GM18526 (cell line): ENCODE results near the gene RAB25.

Experiments used
- POLR2A ChIP-seq: IDR thresholded peaks from 3 replicates; pipeline ENCODE4 v1.6.1; 2011; ENCODE audit not compliant: insufficient read length; ENCODE audit errors: extremely low read depth

The RAB25 gene

DNA sequence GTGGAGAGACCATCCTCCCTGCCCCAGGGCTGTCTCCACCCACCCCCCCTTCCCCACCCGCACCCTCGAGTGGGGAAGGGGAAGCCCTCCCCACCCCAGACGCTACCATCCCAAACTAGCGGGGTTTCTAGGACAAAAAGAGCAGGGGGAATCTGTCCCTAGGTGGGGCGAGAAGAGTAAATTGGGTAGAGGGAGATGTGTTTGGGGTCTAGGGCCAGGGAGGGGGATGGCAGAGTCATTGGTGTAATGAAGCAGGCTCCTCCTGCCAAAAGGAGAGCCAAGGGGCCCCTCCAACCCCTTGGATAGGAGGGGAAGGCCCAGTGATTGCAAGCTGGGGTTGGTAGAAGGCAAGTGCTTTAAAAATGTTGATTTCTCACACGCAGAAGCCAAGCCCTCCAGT lies 11.3 kb downstream of the RAB25 start:
- no peak for TF ChIP-seq POLR2A

DNA sequence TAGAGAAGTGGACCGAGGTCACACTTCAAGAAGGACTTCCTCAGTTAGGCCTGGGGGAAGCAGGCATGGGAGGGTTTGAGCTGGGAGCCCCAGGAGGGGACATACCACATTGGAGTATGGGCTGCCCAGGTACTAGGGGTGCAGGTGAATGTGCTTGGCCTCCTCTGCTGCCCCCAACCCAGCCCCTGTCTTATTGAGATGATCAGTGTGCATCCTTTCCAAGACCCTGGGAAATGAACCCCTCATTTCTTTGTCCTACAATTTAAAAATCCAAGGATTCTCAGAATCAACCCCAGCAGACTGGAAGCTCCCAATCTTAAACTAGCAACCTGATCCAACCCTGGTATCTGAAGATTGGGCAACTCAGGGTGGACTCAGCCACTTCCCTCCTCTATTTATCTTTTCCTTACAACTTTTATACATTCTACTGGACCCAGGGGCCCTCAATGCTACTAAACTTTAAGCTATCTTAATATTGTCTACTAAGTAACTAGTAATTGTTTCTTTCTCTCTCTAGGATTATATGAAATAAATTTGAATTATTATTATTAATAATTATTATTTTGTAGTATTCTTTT lies 12.2 kb downstream of the RAB25 start:
- TF ChIP-seq POLR2A: no peak

DNA sequence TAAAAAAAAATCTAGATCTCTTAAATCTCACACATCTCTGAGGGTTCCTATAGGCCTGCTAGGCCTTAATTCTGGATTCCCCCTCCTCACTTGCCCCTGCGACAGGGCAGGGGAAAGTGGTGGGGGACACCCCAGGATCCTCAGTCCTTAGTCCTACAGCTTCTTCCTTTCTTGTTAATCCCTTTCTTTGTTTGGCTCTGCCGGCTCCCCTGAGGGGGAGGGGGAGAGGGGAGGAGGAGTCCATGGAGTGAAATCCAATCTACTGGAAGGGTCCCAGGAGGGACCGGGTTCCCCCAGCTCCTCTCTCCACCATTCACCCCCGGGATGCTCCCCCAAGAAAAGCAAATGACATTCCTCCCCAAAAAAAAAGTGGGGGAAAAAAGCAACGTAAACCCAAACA lies 12.8 kb downstream of the RAB25 start:
- TF ChIP-seq POLR2A: no peak

DNA sequence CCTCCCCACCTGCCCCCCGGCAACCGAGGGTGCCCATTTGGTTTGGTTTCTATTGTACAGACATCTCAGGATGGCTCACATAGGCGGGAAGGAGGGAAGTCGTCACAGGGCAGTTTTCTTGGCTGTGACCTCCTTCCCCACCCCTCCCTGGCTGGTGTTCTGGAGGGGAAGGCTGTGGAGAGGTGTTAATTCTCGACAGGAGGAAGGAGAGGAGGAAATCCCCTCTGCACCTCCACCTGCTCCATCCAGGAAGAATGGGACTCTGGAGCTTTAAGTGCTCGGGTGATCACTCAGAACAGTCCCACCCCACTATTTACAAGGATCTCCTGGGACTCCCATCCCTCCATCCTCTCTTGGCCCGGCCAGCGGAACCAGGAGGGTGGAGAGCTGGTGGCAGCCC lies 13.7 kb downstream of the RAB25 start:
- no peak for TF ChIP-seq POLR2A

DNA sequence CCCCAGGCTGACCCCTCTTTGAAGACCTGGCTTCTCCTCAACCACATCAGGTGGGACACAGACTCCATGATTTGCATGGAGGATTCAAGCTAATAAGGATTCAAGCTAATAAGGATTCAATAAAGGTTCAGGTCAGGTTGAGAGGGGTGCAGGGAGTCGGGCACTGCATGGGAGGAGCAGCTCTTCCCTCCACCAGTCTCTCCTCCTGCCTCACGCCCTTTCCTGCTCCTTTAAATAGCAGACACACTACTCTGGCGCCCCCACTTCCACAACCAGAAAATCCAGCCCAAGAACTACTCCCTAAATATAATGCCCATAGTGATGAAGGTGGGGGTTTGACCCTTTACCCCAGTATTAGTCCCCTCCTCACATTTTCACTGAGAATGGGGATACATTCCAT lies 14.2 kb downstream of the RAB25 start:
- no peak for TF ChIP-seq POLR2A

DNA sequence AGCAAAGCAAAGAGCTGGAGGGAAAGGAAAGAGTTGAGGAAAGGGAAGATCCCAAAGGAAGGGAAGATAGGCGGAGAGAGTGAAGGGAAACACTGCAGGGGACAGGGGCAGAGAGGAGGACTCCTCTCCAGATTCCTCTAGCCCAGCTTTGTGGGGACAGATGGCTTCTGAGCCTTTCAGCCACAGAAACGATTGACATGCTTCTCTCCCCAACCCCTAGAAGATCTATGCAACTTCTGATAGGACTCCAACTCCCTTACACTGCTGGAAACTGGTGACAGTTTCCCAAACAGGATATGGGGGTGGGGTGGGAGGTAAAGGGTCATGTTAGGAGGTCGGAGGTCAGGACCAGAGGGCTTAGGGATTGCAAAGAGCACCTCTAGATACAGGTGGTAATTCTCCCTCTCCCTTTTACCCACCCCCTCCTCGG lies 14.8 kb downstream of the RAB25 start:
- no peak for TF ChIP-seq POLR2A

DNA sequence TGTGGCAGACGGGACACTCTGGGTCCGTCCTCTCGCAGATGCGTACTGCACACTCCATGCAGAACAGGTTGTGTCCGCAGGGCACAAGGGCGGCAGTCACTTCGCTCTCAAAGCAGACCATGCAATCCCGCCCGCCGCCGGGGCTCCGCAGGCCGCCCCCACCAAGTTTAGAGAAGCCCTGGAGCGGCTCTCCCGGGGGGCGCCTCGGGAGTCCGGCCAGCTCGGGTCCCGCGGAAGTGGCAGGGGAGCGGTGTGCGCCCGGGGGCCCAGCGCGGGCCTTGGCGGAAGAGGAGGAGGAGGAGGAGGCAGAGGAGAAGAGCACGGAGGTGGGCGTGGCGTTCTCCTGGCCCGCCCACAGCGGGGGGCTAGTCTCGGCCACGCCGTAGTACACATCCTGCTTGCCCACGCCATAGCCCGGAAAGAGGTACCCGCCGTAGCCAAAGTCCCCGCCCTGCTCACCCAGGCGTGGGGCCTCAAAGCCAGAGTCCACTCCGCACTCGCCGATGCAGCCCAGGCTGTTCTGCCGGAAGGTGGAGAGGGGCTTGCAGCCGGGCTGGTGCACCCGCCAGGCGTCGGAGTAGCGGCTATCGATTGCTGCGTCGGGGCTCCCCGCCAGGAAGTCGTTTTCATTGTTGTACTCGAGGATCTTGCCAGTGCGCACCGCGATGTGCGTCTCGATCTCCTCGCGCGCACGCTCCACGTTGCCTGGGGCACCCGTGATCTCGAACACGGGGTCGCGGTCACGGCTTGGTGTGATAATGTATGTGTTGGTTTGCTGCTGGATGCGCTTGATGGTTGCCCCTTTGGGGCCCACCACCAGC lies 15.9 kb downstream of the RAB25 start:
- TF ChIP-seq POLR2A: peak; percentile 46

DNA sequence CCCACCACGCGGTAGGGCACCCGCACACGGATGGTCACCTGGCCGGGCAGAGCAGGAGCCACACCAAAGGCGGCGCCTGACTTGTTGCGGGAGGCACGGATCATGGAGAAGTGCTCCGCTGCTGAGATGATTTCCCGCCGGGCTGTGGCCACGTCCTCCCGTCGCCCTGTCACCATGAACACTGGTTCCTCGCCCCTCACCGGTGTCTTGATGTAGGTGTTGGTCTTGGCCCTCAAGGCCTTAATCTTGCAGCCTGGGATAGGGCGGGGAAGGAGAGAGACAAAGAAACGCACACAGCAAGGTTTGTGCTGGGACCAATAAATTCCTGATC lies 16.4 kb downstream of the RAB25 start:
- no peak for TF ChIP-seq POLR2A

DNA sequence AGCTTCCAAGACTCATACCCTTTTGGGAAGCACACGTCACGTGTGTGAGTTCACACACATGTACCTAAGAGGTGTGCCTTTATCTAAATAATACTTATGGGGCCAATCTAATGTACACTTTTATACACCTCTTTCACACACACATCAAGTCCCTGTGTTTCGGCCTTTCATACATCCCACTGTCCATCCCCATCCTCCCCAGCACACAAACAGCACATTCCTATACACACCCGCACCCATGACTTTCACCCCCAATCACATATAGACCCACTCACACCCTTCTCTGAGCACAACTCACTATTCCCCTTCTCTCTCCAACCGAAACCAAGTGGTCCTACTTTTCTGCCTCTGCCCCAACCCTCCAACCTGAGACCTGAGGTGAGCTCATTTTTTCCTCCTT lies 17.8 kb downstream of the RAB25 start:
- TF ChIP-seq POLR2A: no peak

DNA sequence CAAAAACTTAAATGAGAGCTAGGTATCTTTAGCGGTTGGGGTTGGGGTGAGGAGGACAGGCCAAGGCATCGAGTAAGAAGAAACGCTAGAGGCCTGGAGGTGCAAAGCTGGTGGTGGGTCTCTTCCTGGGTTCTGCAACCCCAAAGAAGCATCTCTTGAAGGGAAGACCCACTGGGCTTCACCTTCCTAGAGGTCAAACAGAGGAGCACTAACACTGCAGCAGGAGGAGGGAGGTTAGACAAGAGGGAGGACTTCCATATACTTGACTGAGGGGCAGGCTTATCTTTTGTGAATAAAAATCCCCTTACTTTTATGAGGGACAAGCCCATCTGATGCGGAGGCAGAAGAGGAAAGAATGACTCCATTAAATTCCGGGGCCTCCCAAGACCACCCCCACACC lies 18.8 kb downstream of the RAB25 start:
- no peak for TF ChIP-seq POLR2A

DNA sequence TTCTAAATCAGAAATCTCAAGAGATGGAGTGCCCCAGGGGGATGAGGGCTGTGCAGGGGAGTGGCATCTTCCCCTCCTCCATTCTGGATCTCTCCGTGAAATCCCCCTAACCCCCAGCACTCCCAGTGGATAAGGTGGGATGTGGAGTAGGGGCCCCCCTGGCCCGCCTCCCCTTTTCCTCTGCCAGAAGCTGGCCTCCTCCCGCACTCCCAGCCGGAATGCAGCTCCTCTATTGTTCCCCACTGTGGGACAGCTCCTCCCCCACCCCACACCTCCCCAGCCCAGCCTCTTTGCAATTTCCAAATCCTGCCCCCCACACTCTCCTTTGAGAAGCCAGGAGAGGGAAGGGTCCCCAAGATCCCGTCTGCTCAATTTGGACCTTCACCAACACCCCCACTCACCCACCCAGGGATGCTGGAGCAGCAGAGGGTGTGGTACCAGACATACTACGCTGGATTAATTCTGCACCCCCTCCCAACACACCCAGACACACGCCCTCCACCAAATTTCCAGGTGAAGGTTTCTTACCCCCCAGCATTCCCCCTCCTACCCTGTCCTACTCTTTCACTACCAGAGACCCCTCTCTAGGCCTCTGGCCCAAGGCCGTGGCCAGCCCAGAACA lies 19.4 kb downstream of the RAB25 start:
- TF ChIP-seq POLR2A: no peak

DNA sequence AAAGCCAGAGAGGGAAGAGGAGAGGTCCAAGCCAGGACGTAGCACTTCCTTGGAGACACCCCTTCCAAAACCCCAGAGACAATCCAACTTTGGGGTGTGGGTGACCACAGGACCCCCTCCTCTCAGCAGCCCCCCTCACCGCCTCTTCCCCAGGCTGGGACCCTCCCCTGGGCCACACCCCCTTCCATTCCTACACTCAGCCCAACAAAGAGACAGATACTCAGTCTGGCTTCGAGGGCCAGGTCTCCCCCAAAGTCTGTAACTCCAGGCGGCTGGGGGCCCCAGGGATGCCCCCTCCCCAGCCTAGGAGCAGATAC lies 19.9 kb downstream of the RAB25 start:
- TF ChIP-seq POLR2A: no peak

DNA sequence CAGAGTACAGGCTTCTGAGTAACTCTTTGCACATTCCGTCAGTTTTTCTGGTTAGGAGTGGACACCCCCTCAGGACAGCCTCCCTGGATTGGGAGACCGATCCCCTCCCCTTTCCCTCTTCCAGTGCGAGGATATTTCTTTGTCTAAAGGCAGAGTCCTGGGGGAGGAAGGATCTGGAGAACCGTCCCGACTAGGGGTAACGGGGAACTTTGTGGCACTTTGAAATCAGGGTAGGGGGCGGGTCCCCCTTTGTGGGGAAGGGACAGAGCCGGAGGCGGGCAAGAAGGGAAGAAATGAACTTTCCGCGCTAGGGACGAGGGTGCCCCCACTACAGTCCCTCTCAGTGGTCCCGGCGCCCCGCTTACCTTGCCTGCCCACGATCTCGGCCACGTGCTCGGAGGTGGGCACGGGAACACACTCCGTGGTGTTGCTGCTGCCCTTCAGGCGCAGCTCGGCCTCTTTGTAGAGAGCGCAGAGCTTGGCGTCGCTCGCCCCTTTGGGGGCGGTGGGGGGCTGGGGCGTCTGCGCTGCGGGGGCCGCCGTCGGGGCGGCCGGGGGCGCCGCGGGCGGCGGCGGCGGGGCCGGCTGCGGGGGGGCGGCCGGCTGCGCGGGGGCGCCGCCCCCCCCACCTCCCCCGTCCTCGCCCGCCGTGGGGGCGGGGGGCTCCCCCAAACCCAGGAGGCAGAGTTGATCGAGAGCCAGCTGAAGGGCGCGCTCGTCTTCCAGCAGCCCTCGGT lies 20.4 kb downstream of the RAB25 start:
- no peak for TF ChIP-seq POLR2A

DNA sequence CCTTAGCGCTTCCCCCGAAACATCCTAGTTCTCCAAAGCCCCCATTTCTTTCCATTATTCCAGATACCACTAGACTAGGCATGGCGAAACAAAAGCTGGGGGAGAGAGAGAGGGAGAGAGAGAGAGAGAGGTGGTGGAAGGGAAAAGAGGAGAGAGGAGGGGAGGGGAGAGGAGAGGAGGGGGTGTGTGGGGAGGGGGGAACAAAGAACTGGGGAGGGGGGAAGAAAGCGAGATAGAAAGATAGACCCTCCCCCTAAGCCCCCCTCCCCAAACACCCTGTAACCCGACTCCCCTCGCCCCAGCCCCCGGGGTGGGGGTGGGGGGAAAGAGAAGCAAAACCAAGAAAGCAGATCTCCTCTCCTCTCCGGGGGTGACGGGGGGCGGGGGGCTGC lies 21.0 kb downstream of the RAB25 start:
- TF ChIP-seq POLR2A: no peak

DNA sequence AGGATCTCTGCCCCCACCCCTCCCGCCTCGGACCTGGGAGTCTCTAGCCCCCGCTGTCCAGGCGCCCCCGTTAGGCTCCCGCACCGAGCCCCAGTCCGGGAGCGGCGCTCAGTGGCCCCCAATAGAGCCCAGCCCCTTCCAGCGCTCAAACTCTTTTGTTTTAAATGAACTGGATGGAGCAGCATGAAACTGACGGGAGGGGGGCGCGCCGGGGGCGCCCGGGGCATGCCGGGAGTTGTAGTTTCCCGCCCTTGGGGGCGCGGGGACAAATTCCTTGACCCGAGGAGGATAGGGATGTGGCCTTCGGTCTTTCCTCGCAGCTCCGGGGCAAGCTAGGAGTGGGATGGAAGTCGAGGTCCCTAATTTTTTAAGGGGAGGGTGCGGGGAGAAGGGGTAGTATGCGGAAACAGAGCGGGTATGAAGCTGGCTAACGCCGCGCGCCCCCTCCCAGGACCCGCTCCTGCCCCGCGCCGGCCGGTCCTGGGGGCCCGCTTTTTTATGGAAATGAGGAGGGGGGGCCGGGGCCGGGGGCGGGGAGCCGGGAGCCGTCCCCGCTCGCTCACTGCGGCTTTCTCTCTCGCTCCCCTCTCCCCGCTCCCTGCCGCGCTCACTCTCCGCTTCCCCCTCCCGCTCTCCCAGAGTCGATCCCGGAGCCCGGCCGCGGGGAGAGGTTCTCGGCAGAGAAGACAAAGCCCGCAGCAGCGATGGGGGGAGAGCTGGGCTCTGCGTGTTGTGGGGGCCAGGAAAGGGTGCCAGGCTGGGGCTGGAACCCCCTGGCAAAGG lies 21.5 kb downstream of the RAB25 start, which contains the start of gene MEX3A:
Gene MEX3A, minus strand, starts transcription at position 157 of the 783 bp plus-strand sequence. CDS start 467 bp downstream, outside the sequence.
- no peak for TF ChIP-seq POLR2A
